Upper lobe of left lung (tissue), 6 donors: Measurements from ENCODE around the gene SRSF2. TPM values are rescaled to one million over a fixed set of nuclear protein-coding genes. Genes with fewer than 3 reads are reported as not detected.
A peak's percentile ranks its signal among the peaks of the same experiment; 100 is the strongest.

ENCODE experiments used
- ATAC-seq, 2 donors: fragments of 200-7000 bp; cut with Tn5 transposase; one replicate each; pipeline ENCODE4 v1.9.1; 2022; ENCODE audit warnings: mild to moderate bottlenecking in 2 of 2, moderate library complexity in 2 of 2; ENCODE audit not compliant: low FRiP score in 2 of 2
- DNase-seq, 2 donors: peaks; one replicate each; pipeline ENCODE4 v3.0.0-alpha.2; 2019 to 2020
- H3K27ac ChIP-seq, 4 donors: fragments of 200-600 bp; sonication (generic); one replicate each; pipeline ENCODE4 v1.5.1; 2016 to 2019
- H3K27me3 ChIP-seq, 4 donors: fragments of 200-600 bp; sonication (generic); one replicate each; pipeline ENCODE4 v1.5.1; 2017 to 2019
- H3K36me3 ChIP-seq, 4 donors: fragments of 200-600 bp; sonication (generic); one replicate each; pipeline ENCODE4 v1.5.1; 2016 to 2019
- H3K4me1 ChIP-seq, 4 donors: fragments of 200-600 bp; sonication (generic); one replicate each; pipeline ENCODE4 v1.5.1; 2018 to 2019
- H3K4me3 ChIP-seq, 4 donors: fragments of 200-600 bp; sonication (generic); one replicate each; pipeline ENCODE4 v1.5.1; 2017 to 2019; ENCODE audit warnings: mild to moderate bottlenecking in 2 of 4, moderate library complexity in 1 of 4
- H3K9me3 ChIP-seq, 4 donors: fragments of 200-600 bp; sonication (generic); one replicate each; pipeline ENCODE4 v1.5.1; 2018 to 2019
- EP300 ChIP-seq, 4 donors: sonication (generic); formaldehyde crosslinking; IDR thresholded peaks; one replicate each; pipeline ENCODE4 v1.5.1; 2017; ENCODE audit warnings: antibody characterized with exemption in 4 of 4, control low read depth in 2 of 4
- POLR2A ChIP-seq, 4 donors: fragments of 450-650 bp; IDR thresholded peaks; one replicate each; pipeline ENCODE4 v1.5.1; 2016 to 2017; ENCODE audit warnings: antibody characterized with exemption in 4 of 4, mild to moderate bottlenecking in 2 of 4
- POLR2AphosphoS5 ChIP-seq, 2 donors: sonication (generic); formaldehyde crosslinking; IDR thresholded peaks; one replicate each; pipeline ENCODE4 v1.5.1; 2017; ENCODE audit warnings: antibody characterized with exemption in 2 of 2
- WGBS, 2 donors: methylation state at CpG; one replicate each; pipeline ENCODE4 v1.1.5; 2017 to 2018; 5-methylcytosine and 5-hydroxymethylcytosine counted together
- total RNA-seq, 6 donors: library from RNA; depleted of rRNA in 4 of 6; stranded (reverse); fragments of >200 nt in 4 of 6; gene quantifications; one replicate each; pipeline versions ENCODE4 v1.1.0 to v1.2.1, GENCODE V29; 2016 to 2021
- TF ChIP-seq, protein P1 (sequence below), 6 experiments: fragments of 450-650 bp in 4 of 6; fragments of 200-600 bp in 2 of 6; sonication (generic) in 2 of 6; IDR thresholded peaks; one replicate each; pipeline ENCODE4 v1.5.1; 2016 to 2019; ENCODE audit warnings: antibody characterized with exemption in 6 of 6
- donor health status: DM: no; HTN: no; CAD: no; lungs with moderate emphysema.
- donor health status: DM: no; HTN: yes; CAD: no; lungs with severe emphysema.

SRSF2 gene
- total RNA-seq, 6 donors from 2014 or later: 133 to 454 (median 211) TPM

GRCh38 chr17:76755285-76755684, 18.2 kb upstream of the SRSF2 start:
- WGBS, 2 donors: 96 to 100% methylated on average over 2 of the region's 2 CpGs
- Histone ChIP-seq H3K9me3 (no peaks in the 10 kb centered on the region), H3K27me3 (no peaks in the 10 kb centered on the region), H3K4me1 (peaks cover 0 to 8% (median 0%) of the 10 kb centered on the region in 4 donors), H3K27ac (no peak overlapping the region), H3K36me3 (peaks cover 0 to 57% (median 27%) of the 10 kb centered on the region in 4 donors), H3K4me3 (no peak overlapping the region)
- ATAC-seq (no peak), DNase-seq (no peak)
- TF ChIP-seq POLR2AphosphoS5 (IDR thresholded peaks at IDR 0.05): no peak

- H3K9me3 ChIP-seq: no peaks in the 10 kb centered on the region
- H3K36me3 ChIP-seq: peaks cover 0 to 58% (median 23%) of the 10 kb centered on the region in 4 donors
Observed at GRCh38 chr17:76753061-76753961, 16.2 kb upstream of the SRSF2 start.

DNA sequence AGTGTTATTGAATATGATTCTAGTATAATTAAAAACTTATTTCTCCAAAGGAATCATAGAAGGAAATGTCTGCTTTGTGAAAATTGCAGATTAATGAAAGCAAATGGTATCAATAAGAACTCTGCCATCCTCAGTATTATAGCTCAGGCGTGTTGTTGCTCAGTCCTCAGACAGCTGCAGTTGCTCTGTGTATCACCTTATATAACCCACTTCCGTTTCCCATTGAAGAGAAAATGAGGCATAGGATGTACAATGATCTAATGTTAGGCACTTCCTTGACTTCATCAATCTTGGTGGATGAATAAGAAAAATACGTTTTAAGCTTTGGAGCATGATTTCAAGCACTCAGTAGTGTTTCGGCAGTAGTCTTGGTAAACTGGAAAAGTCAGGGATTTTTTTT, 14.9 kb upstream of the SRSF2 start:
- Histone ChIP-seq H3K36me3 (peaks cover 0 to 50% (median 18%) of the 10 kb centered on the region in 4 donors), H3K4me3 (no peak overlapping the region), H3K9me3 (no peaks in the 10 kb centered on the region), H3K27ac (peak overlapping the region in 1 of 4 donors; percentile 47), H3K4me1 (peaks cover 0 to 8% (median 0%) of the 10 kb centered on the region in 4 donors), H3K27me3 (no peaks in the 10 kb centered on the region)
- WGBS, 2 donors: 74 to 77% methylated on average over 4 of the region's 4 CpGs
- ATAC-seq (no peak), DNase-seq (no peak)
- TF ChIP-seq EP300 (IDR thresholded peaks at IDR 0.05) (no peak), POLR2AphosphoS5 (IDR thresholded peaks at IDR 0.05) (no peak), POLR2A (IDR thresholded peaks at IDR 0.05) (no peak)
- TF ChIP-seq, protein P1, sequence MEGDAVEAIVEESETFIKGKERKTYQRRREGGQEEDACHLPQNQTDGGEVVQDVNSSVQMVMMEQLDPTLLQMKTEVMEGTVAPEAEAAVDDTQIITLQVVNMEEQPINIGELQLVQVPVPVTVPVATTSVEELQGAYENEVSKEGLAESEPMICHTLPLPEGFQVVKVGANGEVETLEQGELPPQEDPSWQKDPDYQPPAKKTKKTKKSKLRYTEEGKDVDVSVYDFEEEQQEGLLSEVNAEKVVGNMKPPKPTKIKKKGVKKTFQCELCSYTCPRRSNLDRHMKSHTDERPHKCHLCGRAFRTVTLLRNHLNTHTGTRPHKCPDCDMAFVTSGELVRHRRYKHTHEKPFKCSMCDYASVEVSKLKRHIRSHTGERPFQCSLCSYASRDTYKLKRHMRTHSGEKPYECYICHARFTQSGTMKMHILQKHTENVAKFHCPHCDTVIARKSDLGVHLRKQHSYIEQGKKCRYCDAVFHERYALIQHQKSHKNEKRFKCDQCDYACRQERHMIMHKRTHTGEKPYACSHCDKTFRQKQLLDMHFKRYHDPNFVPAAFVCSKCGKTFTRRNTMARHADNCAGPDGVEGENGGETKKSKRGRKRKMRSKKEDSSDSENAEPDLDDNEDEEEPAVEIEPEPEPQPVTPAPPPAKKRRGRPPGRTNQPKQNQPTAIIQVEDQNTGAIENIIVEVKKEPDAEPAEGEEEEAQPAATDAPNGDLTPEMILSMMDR (IDR thresholded peaks at IDR 0.05): no peak

More at GRCh38 chr17:76753061-76753961, 16.2 kb upstream of the SRSF2 start:
- Histone ChIP-seq H3K27ac (peak overlapping the region in 2 of 4 donors; percentile 46 to 57), H3K4me1 (peaks cover 0 to 8% (median 0%) of the 10 kb centered on the region in 4 donors), H3K4me3 (no peak overlapping the region), H3K27me3 (no peaks in the 10 kb centered on the region)
- TF ChIP-seq POLR2AphosphoS5 (IDR thresholded peaks at IDR 0.05) (no peak), POLR2A (IDR thresholded peaks at IDR 0.05) (no peak), EP300 (IDR thresholded peaks at IDR 0.05) (no peak)
- TF ChIP-seq, protein P1 (IDR thresholded peaks at IDR 0.05): no peak
- DNase-seq (peak in 1 of 2 donors; percentile 26), ATAC-seq (no peak)
- WGBS, 2 donors: 63 to 70% methylated on average over 12 of the region's 12 CpGs

GRCh38 chr17:76751416-76751993, 14.4 kb upstream of the SRSF2 start:
- DNase-seq: no peak
- no peaks in the 10 kb centered on the region for H3K9me3 ChIP-seq
- H3K36me3 ChIP-seq: peaks cover 0 to 50% (median 17%) of the 10 kb centered on the region in 4 donors
- no peak for ATAC-seq
- 92 to 95% methylated on average over 3 of the region's 3 CpGs for WGBS, 2 donors
- H3K4me3 ChIP-seq: no peak overlapping the region
- peaks cover 0 to 8% (median 0%) of the 10 kb centered on the region in 4 donors for H3K4me1 ChIP-seq
- no peaks in the 10 kb centered on the region for H3K27me3 ChIP-seq
- H3K27ac ChIP-seq: no peak overlapping the region
- TF ChIP-seq, protein P1 (IDR thresholded peaks at IDR 0.05): no peak
- no peak for TF ChIP-seq EP300 (IDR thresholded peaks at IDR 0.05)
- TF ChIP-seq POLR2A (IDR thresholded peaks at IDR 0.05): no peak
- TF ChIP-seq POLR2AphosphoS5 (IDR thresholded peaks at IDR 0.05): no peak

DNA sequence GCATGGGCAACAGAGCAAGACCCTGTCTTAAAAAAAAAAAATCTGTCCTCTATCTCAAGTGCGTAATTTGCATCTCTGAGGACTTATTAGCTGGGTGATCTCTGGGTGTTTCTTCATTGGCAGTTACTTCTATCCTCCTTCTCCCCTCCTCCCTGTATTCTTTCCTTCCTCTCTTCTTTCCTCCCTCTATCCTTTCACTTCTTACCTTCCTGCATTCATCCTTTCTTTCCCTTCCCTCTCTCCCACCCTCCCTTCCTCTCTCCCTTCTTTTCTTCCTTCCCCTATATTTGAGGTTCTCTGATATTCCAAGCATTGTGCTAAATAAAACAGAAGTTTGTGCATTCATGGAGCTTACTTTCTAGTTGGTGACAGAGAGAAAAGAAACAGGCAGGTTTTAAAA, 11.5 kb upstream of the SRSF2 start:
- peaks cover 10 to 56% (median 25%) of the 10 kb centered on the region in 4 donors for H3K36me3 ChIP-seq
- 94 to 97% methylated on average over 1 of the region's 1 CpG for WGBS, 2 donors
- DNase-seq (no peak), ATAC-seq (no peak)
- H3K4me1 ChIP-seq: peaks cover 0 to 5% (median 0%) of the 10 kb centered on the region in 4 donors
- no peaks in the 10 kb centered on the region for H3K9me3 ChIP-seq
- peak overlapping the region in 1 of 4 donors; percentile 34 for H3K27ac ChIP-seq
- TF ChIP-seq POLR2A (IDR thresholded peaks at IDR 0.05) (no peak), EP300 (IDR thresholded peaks at IDR 0.05) (no peak), POLR2AphosphoS5 (IDR thresholded peaks at IDR 0.05) (no peak)
- TF ChIP-seq, protein P1 (IDR thresholded peaks at IDR 0.05): no peak
- no peak overlapping the region for H3K4me3 ChIP-seq
- no peaks in the 10 kb centered on the region for H3K27me3 ChIP-seq
